Skeletal muscle cell (primary cell): ENCODE results near the gene PNLIPRP3.

ENCODE experiments used
- DNase-seq: peaks from one replicate; pipeline ENCODE4 v3.0.0-alpha.2; 2010; ENCODE audit warnings: low read depth
- H3K4me3 ChIP-seq: 2 replicates; pipeline ENCODE4 v1.5.1; 2011; ENCODE audit warnings: low read depth, mild to moderate bottlenecking, control low read depth, low read length, moderate library complexity

The PNLIPRP3 gene

GRCh38 chr10:116444527-116445142 is 17.0 kb downstream of the PNLIPRP3 start:
- DNase-seq = no peak
- H3K4me3 ChIP-seq = no peak overlapping the region

- no peak for DNase-seq
- H3K4me3 ChIP-seq = no peak overlapping the region
Measured at GRCh38 chr10:116450861-116451260, 23.2 kb downstream of the PNLIPRP3 start.

GRCh38 chr10:116451711-116452337 is 24.2 kb downstream of the PNLIPRP3 start:
- no peak for DNase-seq
- no peak overlapping the region for H3K4me3 ChIP-seq

GRCh38 chr10:116452338-116452720 is 24.7 kb downstream of the PNLIPRP3 start:
- DNase-seq = no peak
- H3K4me3 ChIP-seq = no peak overlapping the region

GRCh38 chr10:116457488-116457887 is 29.8 kb downstream of the PNLIPRP3 start:
- H3K4me3 ChIP-seq = no peak overlapping the region
- DNase-seq = no peak

GRCh38 chr10:116460219-116460618 is 32.6 kb downstream of the PNLIPRP3 start:
- no peak for DNase-seq
- no peak overlapping the region for H3K4me3 ChIP-seq

GRCh38 chr10:116461680-116462079 is 34.0 kb downstream of the PNLIPRP3 start:
- H3K4me3 ChIP-seq = no peak overlapping the region
- no peak for DNase-seq

GRCh38 chr10:116464257-116464656 is 36.6 kb downstream of the PNLIPRP3 start:
- no peak for DNase-seq
- H3K4me3 ChIP-seq = no peak overlapping the region

DNA sequence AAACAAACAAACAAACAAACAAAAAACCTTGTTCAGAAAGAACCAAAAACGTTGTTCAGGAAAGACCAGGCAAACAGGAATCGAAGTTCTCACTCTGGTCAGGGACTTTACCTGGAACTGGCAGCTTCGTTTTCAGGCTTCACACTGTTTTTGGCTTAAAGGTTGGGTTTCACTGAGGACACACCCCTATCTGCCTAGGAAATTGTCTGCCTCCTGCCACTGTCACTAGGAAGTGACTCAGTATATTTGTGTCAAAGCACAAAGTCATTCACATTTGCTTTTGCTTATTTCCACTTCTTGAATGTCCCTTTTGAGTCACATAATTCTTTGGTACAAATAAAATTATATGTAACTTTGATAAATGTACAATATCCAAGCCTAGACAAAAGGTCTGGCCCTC is 37.9 kb downstream of the PNLIPRP3 start:
- DNase-seq = no peak
- no peak overlapping the region for H3K4me3 ChIP-seq

- no peak for DNase-seq
- H3K4me3 ChIP-seq = no peak overlapping the region
Measured at GRCh38 chr10:116466715-116467422, 39.2 kb downstream of the PNLIPRP3 start.

- DNase-seq = no peak
- H3K4me3 ChIP-seq = no peak overlapping the region
Measured at GRCh38 chr10:116469437-116469836, 41.8 kb downstream of the PNLIPRP3 start.

GRCh38 chr10:116470071-116470470 is 42.4 kb downstream of the PNLIPRP3 start:
- H3K4me3 ChIP-seq = no peak overlapping the region
- no peak for DNase-seq

DNA sequence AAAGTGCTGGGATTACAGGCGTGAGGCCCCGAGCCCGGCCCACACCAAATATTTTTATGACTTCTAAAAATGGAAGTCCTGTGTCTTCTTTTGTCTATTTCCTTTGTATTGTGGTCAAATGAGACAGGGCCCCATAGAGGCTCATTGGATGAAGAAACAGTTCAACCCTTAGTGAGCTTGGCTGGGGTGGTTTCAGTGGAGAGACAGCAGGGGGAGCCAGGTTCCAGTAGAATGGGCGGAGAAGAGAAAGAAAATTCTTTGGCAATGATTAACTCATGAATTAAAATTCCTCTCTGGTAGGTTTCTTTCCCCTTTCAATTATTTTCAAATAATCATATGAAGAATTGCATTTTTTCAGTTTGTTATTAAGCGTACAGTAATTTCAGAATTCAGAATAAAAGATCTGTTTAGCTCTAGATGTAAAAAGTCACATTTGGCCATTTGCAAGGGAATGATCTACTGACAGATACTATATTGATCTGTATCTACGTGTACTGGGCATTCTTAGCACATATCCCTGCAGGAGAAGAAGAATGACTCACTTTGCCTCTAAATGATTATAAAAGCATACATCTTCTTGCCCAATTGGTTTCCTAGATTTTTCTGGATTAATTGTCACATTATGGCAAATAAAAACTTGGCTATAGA is 43.2 kb downstream of the PNLIPRP3 start:
- no peak overlapping the region for H3K4me3 ChIP-seq
- no peak for DNase-seq

DNA sequence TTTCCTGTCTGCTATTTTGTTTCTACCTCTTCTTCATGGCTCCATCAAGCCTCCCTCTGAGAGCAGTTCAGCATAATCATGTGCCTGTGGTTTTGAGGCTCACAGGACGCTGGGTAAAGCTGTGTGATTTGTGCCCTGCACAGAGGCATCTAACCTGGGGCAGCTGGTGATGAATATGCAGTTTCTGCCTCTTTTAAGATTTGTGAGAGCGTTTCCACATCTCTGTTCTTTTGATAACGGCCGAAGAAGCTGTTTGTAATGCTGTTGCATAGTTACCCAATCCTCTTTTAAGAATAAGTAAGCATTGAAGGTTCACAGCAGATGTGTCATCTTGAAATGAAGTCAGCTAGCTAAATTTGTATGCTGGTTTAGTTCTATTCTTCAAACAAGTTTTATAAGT is 45.2 kb downstream of the PNLIPRP3 start:
- no peak overlapping the region for H3K4me3 ChIP-seq
- DNase-seq = no peak

- DNase-seq = no peak
- no peak overlapping the region for H3K4me3 ChIP-seq
Measured at GRCh38 chr10:116475866-116476265, 48.2 kb downstream of the PNLIPRP3 start.

DNA sequence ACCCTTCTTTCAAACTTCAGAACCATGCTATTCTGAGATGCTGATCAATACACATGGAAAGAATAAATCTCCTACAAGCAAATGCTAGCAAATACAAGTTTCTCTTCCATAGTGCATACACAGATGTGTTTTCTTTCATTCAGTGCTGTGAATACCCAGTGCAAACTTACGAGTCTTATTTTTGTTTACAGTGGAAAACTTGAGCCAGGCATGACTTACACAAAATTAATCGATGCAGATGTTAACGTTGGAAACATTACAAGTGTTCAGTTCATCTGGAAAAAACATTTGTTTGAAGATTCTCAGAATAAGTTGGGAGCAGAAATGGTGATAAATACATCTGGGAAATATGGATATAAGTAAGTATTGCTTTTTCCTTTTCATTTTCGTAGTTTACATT is 48.8 kb downstream of the PNLIPRP3 start:
- H3K4me3 ChIP-seq = no peak overlapping the region
- no peak for DNase-seq

DNA sequence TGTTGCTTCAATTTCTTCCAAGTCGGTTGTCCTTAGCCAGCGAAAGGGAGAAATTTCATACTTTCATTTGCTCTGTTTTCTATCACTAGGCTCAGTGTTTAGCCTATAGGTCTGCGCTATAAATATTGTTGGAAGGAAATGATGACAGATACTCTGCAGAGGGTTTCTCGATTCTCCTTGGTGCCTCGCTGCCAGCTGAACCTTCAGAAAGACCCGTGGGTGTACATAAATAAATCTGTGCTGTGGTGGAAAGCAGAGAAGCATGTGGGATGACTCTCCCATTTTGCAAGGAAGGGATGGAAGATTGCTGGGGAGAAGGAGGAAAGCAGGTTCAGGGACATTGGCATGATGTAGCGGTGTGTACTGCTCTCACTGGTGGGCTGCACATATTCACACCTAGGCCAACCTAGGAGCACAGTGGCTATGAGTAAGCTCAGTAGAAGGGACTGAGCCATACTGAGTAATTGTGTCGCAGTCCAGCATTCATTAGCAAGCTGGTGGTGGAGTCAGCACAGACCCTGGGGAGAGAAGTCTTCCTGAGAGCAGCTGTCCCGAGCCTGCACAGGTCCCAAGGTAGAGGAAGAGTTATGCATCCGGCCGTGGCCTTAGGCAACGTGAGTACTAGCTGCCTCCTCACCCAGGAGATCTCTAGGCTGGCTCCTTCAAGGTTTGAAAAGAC is 50.5 kb downstream of the PNLIPRP3 start:
- no peak for DNase-seq
- H3K4me3 ChIP-seq = no peak overlapping the region

- DNase-seq = no peak
- no peak overlapping the region for H3K4me3 ChIP-seq
Measured at GRCh38 chr10:116486770-116487448, 59.3 kb downstream of the PNLIPRP3 start.
